NCI-H146 (cell line): ENCODE measurements around the gene MYL7.

Experiments
- DNase-seq: peaks from one replicate; lab custom pipeline; 2025; lab: John Stamatoyannopoulos, UW

The MYL7 gene

DNA sequence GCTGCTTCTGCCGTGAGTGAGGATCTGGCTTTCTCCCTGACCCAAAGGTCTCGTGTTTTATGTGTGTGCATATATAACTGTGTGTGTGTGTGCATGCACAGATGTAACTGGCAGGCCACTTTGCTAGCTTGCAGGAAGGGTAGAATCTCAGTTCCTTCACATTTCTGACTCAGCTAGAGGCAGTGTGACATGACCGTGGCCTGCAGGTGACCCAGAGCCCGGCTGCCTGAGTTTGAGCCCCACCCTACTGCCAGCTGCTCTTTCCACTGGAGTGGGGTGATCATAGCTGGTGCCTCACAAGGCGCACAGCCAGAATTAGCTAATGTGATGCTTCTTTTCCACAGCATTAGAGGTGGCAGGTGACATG is 9.3 kb upstream of the MYL7 start:
- no peak for DNase-seq

DNA sequence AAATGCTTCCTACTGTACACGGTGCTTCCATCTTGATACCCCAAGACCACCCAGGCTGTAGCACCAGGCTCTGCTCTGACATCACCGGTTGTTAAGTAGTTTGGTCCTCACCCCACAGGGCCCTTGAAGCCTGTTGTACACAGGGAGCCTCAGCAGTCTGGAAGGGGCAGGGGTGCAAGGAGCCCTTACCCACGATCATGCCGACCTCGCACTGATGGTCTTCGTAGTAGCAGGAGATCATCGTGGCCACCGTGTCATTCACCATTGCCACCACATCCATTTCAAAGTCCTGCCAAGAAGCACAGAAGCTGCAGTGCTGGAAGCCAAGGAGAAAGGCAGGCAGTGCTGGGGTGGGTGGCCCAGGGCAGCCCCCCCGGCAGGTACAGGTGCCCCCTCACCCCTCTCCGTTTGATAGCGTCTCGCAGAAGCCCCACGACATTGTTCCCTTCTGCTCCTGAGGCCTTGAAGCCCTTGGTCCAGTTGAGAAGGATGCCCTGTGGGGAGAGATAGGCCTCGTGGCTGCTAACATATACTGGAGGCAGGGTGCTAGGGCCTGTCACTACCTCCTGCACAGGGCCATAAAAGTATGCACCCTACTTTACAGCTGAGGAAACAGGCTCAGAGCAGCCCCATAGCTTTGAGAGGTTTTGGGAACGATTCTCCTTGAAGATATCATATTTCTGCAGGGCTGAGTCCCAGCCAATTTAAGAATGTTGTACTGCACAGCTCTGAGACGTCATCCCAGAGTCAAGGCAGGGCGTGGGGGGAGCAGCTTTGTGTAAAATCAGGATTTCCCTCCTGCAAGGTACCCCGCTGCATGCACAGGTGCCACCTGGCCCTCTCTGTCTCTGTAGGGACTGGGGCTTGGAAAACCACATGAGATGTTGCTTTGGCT is 8.7 kb upstream of the MYL7 start:
- no peak for DNase-seq

GRCh38 chr7:44148961-44149536 is 7.9 kb upstream of the MYL7 start:
- no peak for DNase-seq

DNA sequence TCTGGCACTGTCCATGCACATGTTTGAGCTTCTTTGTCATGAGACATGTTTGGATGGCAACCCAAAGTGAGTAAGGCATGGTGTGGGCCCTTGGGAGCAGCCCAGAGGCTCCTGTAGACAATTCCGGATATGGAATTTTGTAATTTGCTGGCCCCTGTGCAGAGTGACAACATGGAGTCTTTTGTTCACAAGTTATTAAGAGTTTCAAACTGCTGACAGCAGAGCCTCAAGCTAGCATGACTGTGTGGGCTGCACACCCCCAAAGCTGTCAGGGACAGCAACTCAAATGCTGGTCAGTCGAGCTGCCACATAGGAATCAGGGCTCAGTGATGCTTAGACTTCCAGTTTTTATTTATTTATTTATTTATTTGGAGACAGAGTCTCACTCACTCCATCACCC is 7.0 kb upstream of the MYL7 start:
- no peak for DNase-seq

DNA sequence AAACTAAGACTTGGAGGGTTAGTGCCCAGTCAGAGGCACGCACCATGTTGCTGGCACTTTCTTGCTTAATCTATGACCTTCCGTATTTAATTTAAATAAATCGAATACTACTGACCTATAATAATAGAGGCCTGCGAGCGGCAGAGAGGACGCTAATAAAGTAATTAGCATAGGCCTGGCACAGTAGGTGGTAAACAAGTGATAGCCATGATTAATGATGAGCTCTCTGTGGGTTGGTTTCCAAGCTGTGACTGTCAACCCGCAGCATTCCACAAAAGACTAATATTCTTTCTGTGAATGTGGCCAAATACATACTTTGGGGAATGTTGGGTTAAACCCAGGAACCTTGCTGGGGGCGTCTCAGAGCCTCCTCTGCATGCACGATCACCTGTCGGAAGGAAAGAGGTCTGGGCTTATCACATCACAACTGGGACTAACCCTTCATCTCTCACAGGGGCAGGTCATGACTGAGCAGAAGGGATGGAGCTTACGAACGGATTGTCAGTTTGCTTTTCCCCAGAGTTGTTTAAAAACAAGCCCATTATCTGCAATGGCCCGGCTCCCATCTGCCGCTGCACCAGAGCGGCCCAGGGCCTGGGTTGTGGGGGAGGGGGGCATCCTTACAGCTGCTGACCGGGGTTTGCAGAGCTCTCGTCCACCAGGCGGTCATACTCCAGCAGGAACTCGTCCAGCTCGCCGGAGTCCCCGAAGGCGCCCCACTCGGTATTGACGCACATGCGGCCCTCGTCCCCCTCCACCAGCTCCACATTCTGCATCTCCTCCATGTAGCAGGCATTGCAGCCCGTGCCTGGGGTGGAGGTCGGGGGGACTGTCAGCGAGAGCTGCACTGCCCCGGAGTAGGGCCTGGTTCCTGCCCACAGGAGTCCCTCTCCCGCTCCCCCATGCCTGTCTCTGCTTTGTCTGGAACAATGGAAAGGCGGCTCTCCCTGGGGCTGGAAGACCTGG is 6.2 kb upstream of the MYL7 start:
- DNase-seq: no peak

DNA sequence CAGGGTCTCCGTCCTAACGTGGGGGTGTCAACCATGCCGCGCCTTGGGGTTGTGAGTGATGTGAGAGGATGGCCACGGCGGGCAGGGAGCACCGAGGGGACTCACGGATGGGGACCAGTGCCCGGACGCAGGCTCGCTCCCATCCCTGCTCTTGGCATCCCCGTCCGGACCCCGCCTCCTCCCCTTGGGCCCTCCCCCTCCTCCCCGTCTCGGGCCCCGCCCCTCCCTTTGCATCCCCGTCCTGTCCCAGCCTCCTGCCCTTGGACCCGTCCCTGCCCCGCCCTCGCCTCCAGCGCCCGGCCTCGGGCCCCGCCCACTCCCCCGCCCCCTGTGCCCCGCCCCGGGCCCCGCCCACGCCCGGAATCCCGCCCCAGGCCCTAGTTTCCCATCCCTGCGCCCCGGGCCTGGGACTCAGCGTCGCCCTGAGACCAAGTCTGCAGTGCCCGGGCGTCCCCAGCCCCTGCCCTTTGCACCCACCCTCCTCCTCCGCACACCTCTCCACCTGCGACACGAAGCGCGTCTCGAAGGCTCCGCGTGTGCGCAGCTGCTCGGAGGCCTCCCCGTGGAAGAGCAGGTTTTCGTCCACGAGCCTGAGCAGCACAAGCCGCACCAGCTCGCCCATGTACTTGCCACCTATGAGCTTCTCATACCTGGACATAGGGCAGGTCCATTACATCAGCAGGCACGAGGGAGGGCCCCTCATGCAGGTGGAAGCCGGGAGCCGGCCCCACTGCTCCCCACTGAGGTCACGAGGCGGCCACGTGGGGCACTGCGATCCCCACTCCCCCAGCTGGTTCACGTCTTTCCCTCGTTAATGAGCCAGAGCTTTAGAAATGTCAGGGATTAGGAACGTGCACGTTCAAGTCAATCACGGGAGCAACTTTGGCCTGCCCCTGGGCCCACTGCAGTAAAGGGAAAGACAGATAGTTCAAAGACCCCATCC is 5.1 kb upstream of the MYL7 start:
- no peak for DNase-seq

DNA sequence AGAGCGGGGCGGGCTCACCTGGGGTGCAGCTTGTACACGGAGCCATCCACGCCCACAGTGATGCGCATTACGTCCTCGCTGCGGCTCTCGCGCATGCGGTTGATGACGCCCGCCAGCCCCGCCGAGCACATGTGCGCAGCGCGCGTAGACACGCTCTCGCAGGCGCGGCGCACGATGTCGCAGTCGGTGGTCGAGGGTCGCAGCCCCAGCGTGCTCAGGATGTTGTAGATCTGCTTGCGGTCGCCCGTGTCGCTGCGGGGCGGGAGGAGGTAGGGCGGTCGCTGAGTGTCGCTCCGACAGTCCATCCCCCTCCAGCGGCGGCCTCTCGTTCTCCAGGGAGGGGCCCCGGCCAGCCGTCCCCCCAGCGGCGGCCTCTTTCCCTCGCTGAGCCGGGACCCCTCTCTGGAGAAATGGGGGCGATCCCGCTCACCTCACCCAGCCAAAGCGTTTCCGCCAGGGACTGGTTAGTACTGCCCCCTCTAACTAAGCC is 4.4 kb upstream of the MYL7 start:
- DNase-seq: no peak

GRCh38 chr7:44144968-44145478 is 3.9 kb upstream of the MYL7 start:
- DNase-seq: no peak

GRCh38 chr7:44144426-44144967 is 3.4 kb upstream of the MYL7 start:
- DNase-seq: no peak

GRCh38 chr7:44143646-44144250 is 2.6 kb upstream of the MYL7 start:
- no peak for DNase-seq

GRCh38 chr7:44142028-44142427 is 896 bp upstream of the MYL7 start:
- no peak for DNase-seq

GRCh38 chr7:44140341-44140740 is 791 bp downstream of the MYL7 start:
- DNase-seq: no peak

DNA sequence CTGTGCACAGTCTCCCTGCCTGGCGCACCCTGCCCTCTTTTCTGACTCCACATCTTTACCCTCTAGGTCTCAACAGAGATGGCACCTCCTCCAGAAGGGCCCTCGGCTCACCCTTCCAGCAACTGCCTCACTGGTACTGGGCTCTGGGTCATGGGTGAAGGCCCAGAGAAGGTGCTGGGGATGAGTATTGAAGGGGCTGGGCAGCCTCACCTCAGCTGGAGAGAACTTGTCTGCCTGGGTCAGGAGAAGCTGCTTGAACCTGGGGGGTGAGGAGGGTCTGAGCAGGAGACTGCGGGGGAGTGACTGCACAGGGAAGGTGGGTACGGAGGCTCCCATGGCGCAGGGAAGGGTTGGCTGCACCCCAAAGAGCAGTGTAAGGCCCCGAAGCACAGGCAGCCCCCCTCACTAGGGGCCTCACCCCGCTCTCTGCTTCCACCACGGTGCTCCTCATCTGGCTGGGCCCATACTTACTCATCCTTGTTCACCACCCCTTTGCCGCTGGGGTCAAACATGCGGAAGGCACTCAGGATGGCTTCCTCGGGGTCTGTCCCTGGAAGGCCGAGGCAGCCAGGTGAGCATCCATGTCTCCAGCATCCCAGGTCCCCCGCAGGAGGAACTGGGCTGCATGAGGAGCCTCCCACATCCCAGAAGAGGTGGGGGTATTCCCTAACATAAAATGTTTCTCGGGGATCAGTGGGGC is 1.7 kb downstream of the MYL7 start:
- no peak for DNase-seq

DNA sequence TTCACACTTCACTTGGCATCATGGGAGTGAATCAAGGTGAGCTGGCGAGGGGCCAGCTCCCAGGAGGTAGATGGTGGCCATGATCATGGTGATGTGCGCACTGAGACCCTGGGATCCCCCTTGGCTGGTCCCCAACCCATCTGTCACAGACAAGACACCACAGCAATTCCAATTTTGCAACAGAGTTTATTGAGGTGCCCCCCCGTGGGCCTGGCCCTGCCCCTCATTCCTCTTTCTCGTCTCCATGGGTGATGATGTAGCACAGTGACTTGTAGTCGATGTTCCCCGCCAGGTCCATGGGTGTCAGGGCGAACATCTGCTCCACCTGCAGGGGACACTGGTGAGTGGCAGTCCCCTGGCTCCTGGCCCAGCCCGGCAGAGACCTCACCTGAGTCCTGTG is 2.4 kb downstream of the MYL7 start:
- DNase-seq: no peak

GRCh38 chr7:44136731-44137130 is 4.4 kb downstream of the MYL7 start:
- DNase-seq: no peak

- no peak for DNase-seq
Observed at GRCh38 chr7:44134943-44135628, 6.0 kb downstream of the MYL7 start.

DNA sequence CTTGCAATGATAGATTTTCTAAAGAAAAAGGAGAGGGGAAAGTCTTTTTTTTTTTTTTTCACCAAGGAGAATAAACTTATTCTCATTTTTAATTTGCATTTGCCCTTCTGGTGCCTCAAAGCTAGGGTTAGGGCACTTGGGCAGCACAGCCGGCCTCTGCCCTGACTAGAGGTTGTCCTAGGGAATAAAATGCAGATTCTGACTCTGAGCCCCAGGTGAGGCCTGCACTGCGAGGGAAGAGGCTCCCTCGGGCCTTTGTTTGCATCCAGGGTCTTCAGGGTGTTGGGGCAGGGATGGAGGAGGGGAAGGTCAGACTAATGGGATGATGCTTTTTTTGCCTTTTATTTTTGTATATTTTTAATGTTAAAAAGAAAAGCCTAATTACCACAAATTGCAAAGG is 7.8 kb downstream of the MYL7 start:
- no peak for DNase-seq

DNA sequence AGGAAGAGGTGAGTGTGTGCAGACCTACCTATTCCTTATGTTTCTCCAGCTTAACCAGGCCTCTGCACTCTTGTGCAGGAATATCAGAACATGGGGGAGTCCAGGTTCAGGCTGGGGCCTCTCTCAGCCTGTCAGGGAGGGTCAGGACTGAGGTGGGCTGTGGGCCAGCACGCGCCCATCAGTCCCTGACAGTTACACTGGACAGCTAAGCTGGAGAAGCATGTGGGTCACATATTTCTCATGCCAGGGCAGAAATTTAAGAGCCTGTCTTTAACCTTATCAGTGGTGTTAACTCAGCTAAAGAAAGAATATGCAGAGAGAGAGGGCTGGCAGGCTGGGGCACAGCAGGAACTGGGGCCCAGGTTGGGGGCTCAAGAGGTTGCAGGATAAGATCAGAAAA is 9.1 kb downstream of the MYL7 start:
- no peak for DNase-seq
